Measurements from ENCODE around the gene PDE4DIP. TPM values are rescaled to one million over a fixed set of nuclear protein-coding genes. Genes with fewer than 3 reads are reported as not detected.
"Not testable (repeated sequence)": the region's sequence is repeated elsewhere in the genome, so short reads cannot be mapped to it uniquely, and the experiment has no call there.

Gene PDE4DIP
- total RNA-seq, 1 experiment from 2014 or later, result 13.6 TPM

DNA sequence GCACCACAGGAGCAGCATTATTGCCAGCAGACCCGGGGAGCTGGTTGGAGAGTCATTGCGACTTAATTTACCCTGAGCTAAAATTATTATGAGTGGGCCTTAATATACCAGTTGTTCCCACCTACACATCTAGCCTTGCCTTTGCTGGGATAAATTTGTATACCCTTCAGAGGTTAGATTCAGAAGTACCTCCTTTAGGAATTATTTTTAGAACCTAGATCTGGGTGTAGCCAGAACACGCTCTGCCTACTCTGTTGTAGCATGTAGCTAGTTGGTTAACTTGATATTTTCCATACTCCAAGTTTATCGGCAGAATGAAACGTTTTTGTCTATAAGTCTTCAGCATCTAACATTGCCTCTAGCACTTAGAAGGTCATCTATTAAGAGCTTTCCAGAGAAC is 9.1 kb downstream of the PDE4DIP start:
- BruUV-seq (replicated peaks); CTCF ChIA-PET; ATAC-seq; H3K27me3 ChIP-seq (ENCODE audit: control insufficient read depth, insufficient read depth, low read length); H3K36me3 ChIP-seq (ENCODE audit: control insufficient read depth, insufficient read depth, low read length); H3K4me3 ChIP-seq (ENCODE audit: low read depth in 2 of 2, low read length in 2 of 2); in situ Hi-C loops (cut with HindIII; ENCODE audit: low pct_unique_long_range_greater_than_20kb, low sequenced_read_pairs); POLR2A ChIA-PET; H3K4me1 ChIP-seq (ENCODE audit: control insufficient read depth, insufficient read depth, low read length); intact Hi-C loops (cut with micrococcal nuclease; ENCODE audit: unreplicated experiment); H3K9me3 ChIP-seq (ENCODE audit: control insufficient read depth, insufficient read depth, low read depth, low read length); DNase-seq (ENCODE audit: low read depth, low spot score); H3K27ac ChIP-seq (ENCODE audit: low read length): not testable (repeated sequence)

DNA sequence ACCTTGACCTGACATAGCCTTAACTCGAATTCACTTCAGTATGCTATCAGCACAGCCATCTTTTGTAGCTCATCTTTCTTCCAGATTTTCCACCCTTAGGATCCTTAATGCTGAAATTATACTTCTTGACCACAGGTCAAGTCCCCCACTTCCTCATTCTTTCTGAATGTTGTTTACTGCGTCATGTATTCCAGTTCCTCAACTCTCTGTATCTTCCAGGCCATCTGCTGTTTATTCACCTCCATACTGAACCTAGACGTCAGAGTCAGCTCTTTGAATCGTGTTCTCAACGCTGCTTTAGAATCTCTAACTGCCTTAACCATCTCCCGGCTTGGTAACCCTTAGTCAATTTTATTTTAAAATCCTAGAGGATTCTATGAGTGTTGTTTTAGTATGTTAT is 9.8 kb downstream of the PDE4DIP start:
- in situ Hi-C loops (cut with HindIII; ENCODE audit: low pct_unique_long_range_greater_than_20kb, low sequenced_read_pairs); H3K4me1 ChIP-seq (ENCODE audit: control insufficient read depth, insufficient read depth, low read length); H3K27ac ChIP-seq (ENCODE audit: low read length); DNase-seq (ENCODE audit: low read depth, low spot score); H3K27me3 ChIP-seq (ENCODE audit: control insufficient read depth, insufficient read depth, low read length); POLR2A ChIA-PET; BruUV-seq (replicated peaks); ATAC-seq; H3K4me3 ChIP-seq (ENCODE audit: low read depth in 2 of 2, low read length in 2 of 2); CTCF ChIA-PET; H3K36me3 ChIP-seq (ENCODE audit: control insufficient read depth, insufficient read depth, low read length); H3K9me3 ChIP-seq (ENCODE audit: control insufficient read depth, insufficient read depth, low read depth, low read length); intact Hi-C loops (cut with micrococcal nuclease; ENCODE audit: unreplicated experiment): not testable (repeated sequence)

DNA sequence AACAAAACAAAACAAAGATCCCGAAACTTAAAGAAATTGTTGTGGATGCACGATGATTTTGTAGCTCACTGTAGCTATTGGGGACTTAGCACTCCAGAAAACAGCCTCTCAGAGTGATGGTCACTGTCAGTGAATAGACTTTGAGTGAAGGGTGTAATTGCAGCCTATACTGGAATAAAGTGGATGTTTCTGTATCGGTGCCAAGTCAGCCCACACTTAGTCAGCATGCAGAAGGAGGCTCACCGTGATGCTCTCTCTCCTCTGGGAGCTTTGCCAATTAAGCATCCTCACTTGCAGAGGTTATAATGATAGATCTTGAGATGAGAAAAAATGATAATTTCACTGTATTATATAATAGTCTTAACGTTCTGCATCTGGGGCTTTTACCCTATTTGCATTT is 11.1 kb downstream of the PDE4DIP start:
- ATAC-seq; H3K9me3 ChIP-seq (ENCODE audit: control insufficient read depth, insufficient read depth, low read depth, low read length); CTCF ChIA-PET; H3K4me1 ChIP-seq (ENCODE audit: control insufficient read depth, insufficient read depth, low read length); BruUV-seq (replicated peaks); DNase-seq (ENCODE audit: low read depth, low spot score); H3K27me3 ChIP-seq (ENCODE audit: control insufficient read depth, insufficient read depth, low read length); in situ Hi-C loops (cut with HindIII; ENCODE audit: low pct_unique_long_range_greater_than_20kb, low sequenced_read_pairs); H3K27ac ChIP-seq (ENCODE audit: low read length); H3K4me3 ChIP-seq (ENCODE audit: low read depth in 2 of 2, low read length in 2 of 2); intact Hi-C loops (cut with micrococcal nuclease; ENCODE audit: unreplicated experiment); POLR2A ChIA-PET; H3K36me3 ChIP-seq (ENCODE audit: control insufficient read depth, insufficient read depth, low read length): not testable (repeated sequence)

GRCh38 chr1:148860049-148860448 is 15.8 kb downstream of the PDE4DIP start:
- H3K4me3 ChIP-seq (ENCODE audit: low read depth in 2 of 2, low read length in 2 of 2); CTCF ChIA-PET; H3K27me3 ChIP-seq (ENCODE audit: control insufficient read depth, insufficient read depth, low read length); POLR2A ChIA-PET; H3K4me1 ChIP-seq (ENCODE audit: control insufficient read depth, insufficient read depth, low read length); H3K9me3 ChIP-seq (ENCODE audit: control insufficient read depth, insufficient read depth, low read depth, low read length); H3K36me3 ChIP-seq (ENCODE audit: control insufficient read depth, insufficient read depth, low read length); in situ Hi-C loops (cut with HindIII; ENCODE audit: low pct_unique_long_range_greater_than_20kb, low sequenced_read_pairs); ATAC-seq; BruUV-seq (replicated peaks); DNase-seq (ENCODE audit: low read depth, low spot score); intact Hi-C loops (cut with micrococcal nuclease; ENCODE audit: unreplicated experiment); H3K27ac ChIP-seq (ENCODE audit: low read length): not testable (repeated sequence)

DNA sequence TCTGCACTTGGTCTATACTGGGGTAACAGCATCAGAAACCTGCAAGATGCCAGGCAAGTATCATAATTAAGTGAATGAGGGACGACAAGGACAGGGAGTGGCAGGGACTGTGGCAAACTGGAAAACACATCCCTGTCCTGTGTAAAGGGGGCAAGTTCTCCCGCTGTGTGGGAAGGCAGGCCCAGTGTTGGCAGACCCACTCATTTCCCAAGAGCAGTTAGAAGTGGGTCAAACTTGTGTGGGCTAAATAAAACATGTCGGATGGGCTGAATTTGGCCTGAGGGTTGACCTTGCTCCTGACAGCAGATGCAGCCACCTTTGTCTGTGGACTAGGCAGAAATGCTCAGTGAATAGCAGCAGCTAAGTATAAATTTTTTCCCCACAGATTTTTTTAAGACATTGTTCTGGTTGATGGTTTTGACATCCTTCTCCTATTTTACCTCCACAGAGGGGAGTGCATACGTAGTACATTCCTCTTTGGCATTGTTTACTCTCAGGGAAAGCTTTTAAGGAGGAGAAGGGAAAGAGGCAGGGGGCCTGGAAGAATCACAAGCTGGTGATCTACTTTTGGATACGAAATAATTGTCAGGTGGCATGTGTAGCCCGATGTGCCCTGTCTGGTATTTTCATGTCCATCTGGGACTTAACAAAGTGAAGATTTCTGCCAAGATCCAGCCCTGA is 16.5 kb downstream of the PDE4DIP start:
- CTCF ChIA-PET; H3K4me1 ChIP-seq (ENCODE audit: control insufficient read depth, insufficient read depth, low read length); DNase-seq (ENCODE audit: low read depth, low spot score); BruUV-seq (replicated peaks); ATAC-seq; H3K9me3 ChIP-seq (ENCODE audit: control insufficient read depth, insufficient read depth, low read depth, low read length); H3K36me3 ChIP-seq (ENCODE audit: control insufficient read depth, insufficient read depth, low read length); POLR2A ChIA-PET; H3K4me3 ChIP-seq (ENCODE audit: low read depth in 2 of 2, low read length in 2 of 2); intact Hi-C loops (cut with micrococcal nuclease; ENCODE audit: unreplicated experiment); H3K27ac ChIP-seq (ENCODE audit: low read length); in situ Hi-C loops (cut with HindIII; ENCODE audit: low pct_unique_long_range_greater_than_20kb, low sequenced_read_pairs); H3K27me3 ChIP-seq (ENCODE audit: control insufficient read depth, insufficient read depth, low read length): not testable (repeated sequence)

GRCh38 chr1:148862590-148862989 is 18.4 kb downstream of the PDE4DIP start:
- in situ Hi-C loops (cut with HindIII; ENCODE audit: low pct_unique_long_range_greater_than_20kb, low sequenced_read_pairs), result not testable (repeated sequence)

DNA sequence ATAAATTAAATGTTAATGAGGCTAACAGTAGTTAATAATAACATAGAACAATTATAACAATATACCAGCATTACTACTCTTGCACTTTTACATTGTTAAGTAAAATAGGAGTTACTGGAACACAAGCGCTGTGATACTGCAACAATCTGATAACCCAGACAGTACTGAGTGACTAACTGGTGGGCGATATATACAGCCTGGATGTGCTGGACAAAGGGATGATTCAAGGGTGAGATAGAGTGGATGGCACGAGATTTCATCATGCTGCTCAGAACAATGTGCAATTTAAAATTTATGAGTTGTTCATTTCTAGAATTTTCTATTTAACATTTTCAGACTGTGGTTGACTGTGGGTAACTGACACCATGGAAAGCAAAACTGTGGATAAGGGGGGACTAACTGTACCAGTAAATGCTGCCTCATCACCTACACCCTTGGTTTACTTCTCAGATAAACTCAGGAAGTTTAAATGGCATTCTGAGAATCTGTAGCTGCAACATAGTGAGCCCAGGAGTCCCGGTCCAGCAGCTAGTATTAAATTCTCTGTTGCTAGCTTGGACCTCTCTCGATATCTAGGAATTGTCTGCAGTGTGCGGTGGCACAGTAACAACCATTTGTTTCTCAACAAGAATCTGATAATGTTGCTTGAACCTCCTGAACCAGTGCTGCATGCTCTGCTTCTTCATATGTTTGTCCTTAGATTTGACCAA is 24.9 kb downstream of the PDE4DIP start:
- DNase-seq (ENCODE audit: low read depth, low spot score); H3K27ac ChIP-seq (ENCODE audit: low read length); in situ Hi-C loops (cut with HindIII; ENCODE audit: low pct_unique_long_range_greater_than_20kb, low sequenced_read_pairs); POLR2A ChIA-PET; H3K27me3 ChIP-seq (ENCODE audit: control insufficient read depth, insufficient read depth, low read length); H3K36me3 ChIP-seq (ENCODE audit: control insufficient read depth, insufficient read depth, low read length); H3K4me3 ChIP-seq (ENCODE audit: low read depth in 2 of 2, low read length in 2 of 2); H3K9me3 ChIP-seq (ENCODE audit: control insufficient read depth, insufficient read depth, low read depth, low read length); BruUV-seq (replicated peaks); ATAC-seq; H3K4me1 ChIP-seq (ENCODE audit: control insufficient read depth, insufficient read depth, low read length); intact Hi-C loops (cut with micrococcal nuclease; ENCODE audit: unreplicated experiment); CTCF ChIA-PET: not testable (repeated sequence)

More at GRCh38 chr1:148862590-148862989, 18.4 kb downstream of the PDE4DIP start:
- CTCF ChIA-PET; H3K9me3 ChIP-seq (ENCODE audit: control insufficient read depth, insufficient read depth, low read depth, low read length); H3K4me3 ChIP-seq (ENCODE audit: low read depth in 2 of 2, low read length in 2 of 2); BruUV-seq (replicated peaks); ATAC-seq; DNase-seq (ENCODE audit: low read depth, low spot score); H3K4me1 ChIP-seq (ENCODE audit: control insufficient read depth, insufficient read depth, low read length); H3K36me3 ChIP-seq (ENCODE audit: control insufficient read depth, insufficient read depth, low read length); H3K27ac ChIP-seq (ENCODE audit: low read length); H3K27me3 ChIP-seq (ENCODE audit: control insufficient read depth, insufficient read depth, low read length); intact Hi-C loops (cut with micrococcal nuclease; ENCODE audit: unreplicated experiment); POLR2A ChIA-PET: not testable (repeated sequence)

All from Panc1 (cell line).